HEK293T (cell line): ENCODE data around the gene RGS7.

ENCODE experiments used
- BHLHE40 ChIP-seq: fragments of 450-650 bp; IDR thresholded peaks from 2 replicates; pipeline ENCODE4 v1.6.1; 2016; ENCODE audit warnings: mild to moderate bottlenecking, moderate library complexity, borderline replicate concordance
- FOXA1 ChIP-seq: fragments of 450-650 bp; IDR thresholded peaks from 2 replicates; pipeline ENCODE4 v1.6.1; 2016; ENCODE audit warnings: mild to moderate bottlenecking
- FOXK2 ChIP-seq: fragments of 450-650 bp; IDR thresholded peaks from 2 replicates; pipeline ENCODE4 v1.6.1; 2016; ENCODE audit warnings: mild to moderate bottlenecking
- SP1 ChIP-seq: fragments of 450-650 bp; IDR thresholded peaks from 2 replicates; pipeline ENCODE4 v1.6.1; 2017

GRCh38 chr1:240866724-240867123 lies 490.3 kb downstream of the RGS7 start:
- TF ChIP-seq SP1 (no peak), FOXA1 (no peak), FOXK2 (no peak), BHLHE40 (no peak)
